ENCODE data around the gene DOCK9. TPM values are rescaled to one million over a fixed set of nuclear protein-coding genes. Genes with fewer than 3 reads are reported as not detected.

Gene DOCK9
- total RNA-seq, 1 experiment from 2014 or later = 36.6 TPM

GRCh38 chr13:98986226-98986846 is 8.5 kb upstream of the DOCK9 start:
- DNase-seq (ENCODE audit: low spot score) (no peak), ATAC-seq (no peak)
- H3K4me3 Mint-ChIP-seq = no peak overlapping the region
- no peaks in the 10 kb centered on the region; the same call in 1 of the 2 replicates for H3K9me3 Mint-ChIP-seq
- CTCF ChIA-PET = interaction anchor here (1.2 to 2.2 kb wide), 3 partner anchors 10 to 146 kb away, joined by 4 to 7 read pairs (median 7); no protein-coding TSS in a partner anchor
- H3K4me1 Mint-ChIP-seq = peaks cover 43% of the 10 kb centered on the region
- TF ChIP-seq FOXP4 (CRISPR knock-in tag; IDR thresholded peaks at IDR 0.05) (no peak), ZNF317 (CRISPR knock-in tag; IDR thresholded peaks at IDR 0.05; ENCODE audit: borderline replicate concordance, low read depth) (no peak), OVOL2 (CRISPR knock-in tag; IDR thresholded peaks at IDR 0.05; ENCODE audit: borderline replicate concordance) (no peak), HMGA2 (CRISPR knock-in tag; IDR thresholded peaks at IDR 0.05) (no peak), FOXK1 (CRISPR knock-in tag; IDR thresholded peaks at IDR 0.05) (no peak), FOXP1 (CRISPR knock-in tag; IDR thresholded peaks at IDR 0.05; ENCODE audit: borderline replicate concordance) (no peak), E2F5 (CRISPR knock-in tag; IDR thresholded peaks at IDR 0.05) (no peak), ZNF219 (CRISPR knock-in tag; IDR thresholded peaks at IDR 0.05; ENCODE audit: borderline replicate concordance) (no peak), TEAD1 (CRISPR knock-in tag; IDR thresholded peaks at IDR 0.05) (no peak), ZSCAN18 (CRISPR knock-in tag; IDR thresholded peaks at IDR 0.05) (no peak), NR2C2 (CRISPR knock-in tag; IDR thresholded peaks at IDR 0.05) (no peak), SMAD3 (CRISPR knock-in tag; IDR thresholded peaks at IDR 0.05; ENCODE audit: borderline replicate concordance) (no peak)
- TF ChIP-seq, protein P1, sequence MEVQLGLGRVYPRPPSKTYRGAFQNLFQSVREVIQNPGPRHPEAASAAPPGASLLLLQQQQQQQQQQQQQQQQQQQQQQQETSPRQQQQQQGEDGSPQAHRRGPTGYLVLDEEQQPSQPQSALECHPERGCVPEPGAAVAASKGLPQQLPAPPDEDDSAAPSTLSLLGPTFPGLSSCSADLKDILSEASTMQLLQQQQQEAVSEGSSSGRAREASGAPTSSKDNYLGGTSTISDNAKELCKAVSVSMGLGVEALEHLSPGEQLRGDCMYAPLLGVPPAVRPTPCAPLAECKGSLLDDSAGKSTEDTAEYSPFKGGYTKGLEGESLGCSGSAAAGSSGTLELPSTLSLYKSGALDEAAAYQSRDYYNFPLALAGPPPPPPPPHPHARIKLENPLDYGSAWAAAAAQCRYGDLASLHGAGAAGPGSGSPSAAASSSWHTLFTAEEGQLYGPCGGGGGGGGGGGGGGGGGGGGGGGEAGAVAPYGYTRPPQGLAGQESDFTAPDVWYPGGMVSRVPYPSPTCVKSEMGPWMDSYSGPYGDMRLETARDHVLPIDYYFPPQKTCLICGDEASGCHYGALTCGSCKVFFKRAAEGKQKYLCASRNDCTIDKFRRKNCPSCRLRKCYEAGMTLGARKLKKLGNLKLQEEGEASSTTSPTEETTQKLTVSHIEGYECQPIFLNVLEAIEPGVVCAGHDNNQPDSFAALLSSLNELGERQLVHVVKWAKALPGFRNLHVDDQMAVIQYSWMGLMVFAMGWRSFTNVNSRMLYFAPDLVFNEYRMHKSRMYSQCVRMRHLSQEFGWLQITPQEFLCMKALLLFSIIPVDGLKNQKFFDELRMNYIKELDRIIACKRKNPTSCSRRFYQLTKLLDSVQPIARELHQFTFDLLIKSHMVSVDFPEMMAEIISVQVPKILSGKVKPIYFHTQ (CRISPR knock-in tag; IDR thresholded peaks at IDR 0.05) = no peak
- TF ChIP-seq, protein P2, sequence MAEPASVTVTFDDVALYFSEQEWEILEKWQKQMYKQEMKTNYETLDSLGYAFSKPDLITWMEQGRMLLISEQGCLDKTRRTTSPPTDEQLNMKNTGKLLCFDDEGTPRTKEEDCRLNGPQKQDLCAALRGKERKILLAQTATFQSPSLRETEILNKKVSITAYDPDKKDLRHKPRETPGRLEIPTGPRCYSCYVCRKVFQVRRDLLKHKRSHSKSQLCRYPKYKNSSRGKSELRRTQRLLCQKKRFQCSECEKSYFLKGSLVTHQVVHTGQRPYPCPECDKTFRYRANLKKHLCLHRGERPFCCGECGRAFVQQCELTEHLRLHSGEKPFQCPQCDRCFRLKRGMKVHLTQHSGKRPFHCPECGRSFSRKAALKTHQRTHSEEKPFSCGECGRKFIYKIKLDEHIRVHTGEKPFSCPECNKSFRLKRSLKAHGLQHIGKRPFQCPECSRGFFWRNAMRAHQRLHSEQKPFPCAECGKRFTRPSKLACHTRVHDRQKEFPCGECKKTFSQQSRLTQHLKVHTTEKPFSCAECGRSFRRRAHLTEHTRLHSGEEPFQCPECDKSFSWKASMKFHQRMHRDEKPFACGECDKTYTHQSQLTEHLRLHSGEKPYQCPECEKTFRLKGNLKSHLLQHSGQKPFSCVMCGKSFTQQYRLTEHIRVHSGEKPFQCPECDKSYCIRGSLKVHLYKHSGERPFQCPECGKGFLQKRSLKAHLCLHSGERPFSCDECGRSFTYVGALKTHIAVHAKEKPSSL (CRISPR knock-in tag; conservative IDR thresholded peaks at IDR 0.05) = no peak
- TF ChIP-seq, protein P3, sequence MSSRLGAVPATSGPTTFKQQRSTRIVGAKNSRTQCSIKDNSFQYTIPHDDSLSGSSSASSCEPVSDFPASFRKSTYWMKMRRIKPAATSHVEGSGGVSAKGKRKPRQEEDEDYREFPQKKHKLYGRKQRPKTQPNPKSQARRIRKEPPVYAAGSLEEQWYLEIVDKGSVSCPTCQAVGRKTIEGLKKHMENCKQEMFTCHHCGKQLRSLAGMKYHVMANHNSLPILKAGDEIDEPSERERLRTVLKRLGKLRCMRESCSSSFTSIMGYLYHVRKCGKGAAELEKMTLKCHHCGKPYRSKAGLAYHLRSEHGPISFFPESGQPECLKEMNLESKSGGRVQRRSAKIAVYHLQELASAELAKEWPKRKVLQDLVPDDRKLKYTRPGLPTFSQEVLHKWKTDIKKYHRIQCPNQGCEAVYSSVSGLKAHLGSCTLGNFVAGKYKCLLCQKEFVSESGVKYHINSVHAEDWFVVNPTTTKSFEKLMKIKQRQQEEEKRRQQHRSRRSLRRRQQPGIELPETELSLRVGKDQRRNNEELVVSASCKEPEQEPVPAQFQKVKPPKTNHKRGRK (CRISPR knock-in tag; IDR thresholded peaks at IDR 0.05; ENCODE audit: borderline replicate concordance) = no peak
- peak overlapping the region; percentile 17 for H3K27ac Mint-ChIP-seq
- no peaks in the 10 kb centered on the region for H3K27me3 Mint-ChIP-seq (ENCODE audit: low read depth)
- no peaks in the 10 kb centered on the region for H3K36me3 Mint-ChIP-seq
- POLR2A ChIA-PET = no interaction called here

Data from WTC11 (cell line).